Uterus (tissue), 4 donors: ENCODE results near the gene FBH1. TPM values are rescaled to one million over a fixed set of nuclear protein-coding genes. Genes with fewer than 3 reads are reported as not detected.

Source experiments
- DNase-seq, 2 donors: peaks; one replicate each; pipeline ENCODE4 v3.0.0-alpha.2; 2019 to 2020
- H3K27ac ChIP-seq, 2 donors: fragments of 200-600 bp; sonication (generic); 1 replicate in 1 of 2; 2 replicates in 1 of 2; pipeline ENCODE4 v1.5.1; 2016 to 2018
- H3K27me3 ChIP-seq, 2 donors: fragments of 200-600 bp; sonication (generic); one replicate each; pipeline ENCODE4 v1.5.1; 2018 to 2019; ENCODE audit warnings: control low read depth in 1 of 2
- H3K36me3 ChIP-seq, 2 donors: fragments of 200-600 bp; sonication (generic); one replicate each; pipeline ENCODE4 v1.5.1; 2019; ENCODE audit warnings: control low read depth in 1 of 2
- H3K4me1 ChIP-seq, 2 donors: fragments of 200-600 bp; sonication (generic); one replicate each; pipeline ENCODE4 v1.5.1; 2018 to 2019; ENCODE audit warnings: control low read depth in 1 of 2
- H3K4me3 ChIP-seq, 2 donors: fragments of 200-600 bp; sonication (generic); 1 replicate in 1 of 2; 2 replicates in 1 of 2; pipeline ENCODE4 v1.5.1; 2018 to 2019; ENCODE audit warnings: mild to moderate bottlenecking in 1 of 2
- H3K9me3 ChIP-seq, 2 donors: fragments of 200-600 bp; sonication (generic); one replicate each; pipeline ENCODE4 v1.5.1; 2019; ENCODE audit warnings: control low read depth in 1 of 2
- POLR2A ChIP-seq, 2 donors: fragments of 450-650 bp; IDR thresholded peaks; one replicate each; pipeline ENCODE4 v1.6.1; 2016; ENCODE audit warnings: antibody characterized with exemption in 2 of 2, mild to moderate bottlenecking in 1 of 2, moderate library complexity in 1 of 2
- intact Hi-C: fragments of 100-400 bp; cut with DNase I; formaldehyde crosslinking; loops from one replicate; pipeline ENCODE4 v1.15.1; 2023; ENCODE audit warnings: low total_unique reads
- total RNA-seq, 4 donors: library from RNA; depleted of rRNA in 3 of 4; stranded (reverse); fragments of >200 nt in 3 of 4; gene quantifications; one replicate each; pipeline versions ENCODE4 v1.1.0 to v1.2.4, GENCODE V29; 2014 to 2023
- TF ChIP-seq, protein P1 (sequence below), 4 experiments: fragments of 200-600 bp in 2 of 4; fragments of 450-650 bp in 2 of 4; sonication (generic) in 2 of 4; IDR thresholded peaks; one replicate each; pipeline ENCODE4 v1.5.1; 2016 to 2019; ENCODE audit warnings: antibody characterized with exemption in 4 of 4, mild to moderate bottlenecking in 2 of 4, moderate library complexity in 1 of 4
- donor health status: DM: yes; HTN: yes; CAD: no.

FBH1 gene
- total RNA-seq, 4 donors from 2014 or later, result 55.0 to 119 (median 85.8) TPM

DNA sequence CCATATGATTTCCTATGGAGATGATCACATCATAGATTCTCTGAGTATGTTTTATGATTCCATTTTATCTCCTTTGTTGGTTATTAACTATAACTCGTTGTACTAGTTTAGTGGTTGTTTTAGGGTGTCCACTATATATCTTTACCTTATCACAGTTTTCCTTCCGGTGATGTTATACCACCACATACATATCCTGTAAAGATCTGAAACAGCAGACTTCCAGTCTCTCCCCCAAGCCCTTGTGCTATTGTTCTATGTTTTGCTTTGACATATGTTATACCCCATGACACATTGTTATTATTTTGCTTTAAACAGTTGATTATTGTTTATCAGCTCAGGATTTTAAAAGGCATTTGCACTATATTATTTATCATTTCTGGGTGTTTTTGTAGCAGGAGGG lies 80.0 kb downstream of the FBH1 start:
- Histone ChIP-seq H3K4me1 (no peaks in the 10 kb centered on the region), H3K36me3 (no peaks in the 10 kb centered on the region), H3K9me3 (no peaks in the 10 kb centered on the region), H3K4me3 (no peak overlapping the region), H3K27ac (peak overlapping the region in 1 of 2 donors; percentile 72), H3K27me3 (no peaks in the 10 kb centered on the region)
- TF ChIP-seq, protein P1, sequence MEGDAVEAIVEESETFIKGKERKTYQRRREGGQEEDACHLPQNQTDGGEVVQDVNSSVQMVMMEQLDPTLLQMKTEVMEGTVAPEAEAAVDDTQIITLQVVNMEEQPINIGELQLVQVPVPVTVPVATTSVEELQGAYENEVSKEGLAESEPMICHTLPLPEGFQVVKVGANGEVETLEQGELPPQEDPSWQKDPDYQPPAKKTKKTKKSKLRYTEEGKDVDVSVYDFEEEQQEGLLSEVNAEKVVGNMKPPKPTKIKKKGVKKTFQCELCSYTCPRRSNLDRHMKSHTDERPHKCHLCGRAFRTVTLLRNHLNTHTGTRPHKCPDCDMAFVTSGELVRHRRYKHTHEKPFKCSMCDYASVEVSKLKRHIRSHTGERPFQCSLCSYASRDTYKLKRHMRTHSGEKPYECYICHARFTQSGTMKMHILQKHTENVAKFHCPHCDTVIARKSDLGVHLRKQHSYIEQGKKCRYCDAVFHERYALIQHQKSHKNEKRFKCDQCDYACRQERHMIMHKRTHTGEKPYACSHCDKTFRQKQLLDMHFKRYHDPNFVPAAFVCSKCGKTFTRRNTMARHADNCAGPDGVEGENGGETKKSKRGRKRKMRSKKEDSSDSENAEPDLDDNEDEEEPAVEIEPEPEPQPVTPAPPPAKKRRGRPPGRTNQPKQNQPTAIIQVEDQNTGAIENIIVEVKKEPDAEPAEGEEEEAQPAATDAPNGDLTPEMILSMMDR (IDR thresholded peaks at IDR 0.05), result no peak
- TF ChIP-seq POLR2A (IDR thresholded peaks at IDR 0.05), result no peak
- intact Hi-C loops, result no loop called here
- DNase-seq, result no peak

DNA sequence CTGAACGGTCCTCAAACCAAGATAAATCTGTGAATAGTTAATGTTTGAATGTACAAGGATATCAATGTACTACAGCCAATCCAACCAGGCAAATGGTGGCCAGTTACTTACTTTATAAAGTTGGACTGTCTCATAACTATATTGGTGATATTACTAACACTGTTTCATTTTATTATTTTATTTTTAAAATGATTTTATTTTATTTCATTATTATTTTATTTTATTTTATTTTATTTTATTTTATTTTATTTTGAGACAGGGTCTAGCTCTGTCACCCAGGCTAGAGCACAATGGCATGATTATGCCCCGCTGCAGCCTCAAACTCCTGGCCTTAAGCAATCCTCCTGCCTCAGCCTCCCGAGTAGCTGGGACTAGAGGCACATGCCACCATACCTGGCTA lies 80.5 kb downstream of the FBH1 start:
- intact Hi-C loops, result no loop called here
- TF ChIP-seq, protein P1 (IDR thresholded peaks at IDR 0.05), result no peak
- TF ChIP-seq POLR2A (IDR thresholded peaks at IDR 0.05), result no peak
- Histone ChIP-seq H3K9me3 (no peaks in the 10 kb centered on the region), H3K27me3 (no peaks in the 10 kb centered on the region), H3K36me3 (no peaks in the 10 kb centered on the region), H3K4me1 (no peaks in the 10 kb centered on the region), H3K4me3 (no peak overlapping the region), H3K27ac (peak overlapping the region; percentile 65 to 72)
- no peak for DNase-seq

DNA sequence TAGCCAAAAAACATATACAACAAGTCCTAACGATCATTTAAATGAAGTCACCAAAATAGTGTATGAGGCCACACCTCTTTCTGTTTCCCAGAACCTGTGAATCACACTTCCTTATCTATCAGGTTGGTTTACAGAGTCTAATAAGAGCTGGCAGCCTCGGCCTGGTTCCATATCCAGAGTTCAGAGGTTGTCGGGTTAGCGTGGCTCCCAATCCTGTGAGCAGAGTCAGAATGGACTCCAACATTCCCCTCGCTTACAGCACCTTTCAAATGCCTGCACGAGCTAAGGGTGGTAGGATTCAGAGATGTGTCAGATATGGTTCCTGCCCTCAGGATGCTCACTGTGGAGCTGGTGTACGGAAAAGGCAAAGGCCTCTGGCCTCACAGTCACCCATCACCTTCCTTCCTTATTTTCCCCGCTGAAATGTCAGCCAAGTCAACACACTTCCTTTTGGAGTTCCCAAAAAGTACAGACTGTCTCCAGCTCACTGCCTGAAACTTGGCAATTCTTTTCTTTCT lies 81.3 kb downstream of the FBH1 start:
- Histone ChIP-seq H3K4me1 (no peaks in the 10 kb centered on the region), H3K4me3 (no peak overlapping the region), H3K36me3 (no peaks in the 10 kb centered on the region), H3K9me3 (no peaks in the 10 kb centered on the region), H3K27me3 (no peaks in the 10 kb centered on the region), H3K27ac (peak overlapping the region; percentile 65 to 72)
- DNase-seq, result peak in 1 of 2 donors; percentile 45
- intact Hi-C loops, result no loop called here
- TF ChIP-seq, protein P1 (IDR thresholded peaks at IDR 0.05), result no peak
- no peak for TF ChIP-seq POLR2A (IDR thresholded peaks at IDR 0.05)

DNA sequence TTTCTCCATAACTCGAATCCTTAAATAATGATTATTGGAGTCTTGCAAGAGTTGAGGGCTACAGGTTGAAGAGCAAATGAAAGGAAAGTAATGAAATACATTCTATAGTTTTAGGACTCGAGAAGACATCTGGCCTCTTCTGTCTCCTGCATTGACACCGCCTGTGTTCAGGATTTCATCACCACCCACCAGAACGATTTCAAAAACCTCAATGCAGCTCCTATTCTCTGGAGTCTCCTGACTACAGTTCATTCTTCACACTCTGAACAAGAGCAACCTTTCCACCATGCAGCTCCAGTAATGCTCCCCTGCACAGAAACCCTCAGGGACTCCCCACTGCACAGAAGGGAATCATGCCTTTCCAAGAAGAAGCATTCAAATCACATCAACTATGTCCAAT lies 81.8 kb downstream of the FBH1 start:
- no peak overlapping the region for H3K4me3 ChIP-seq
- no peaks in the 10 kb centered on the region for H3K27me3 ChIP-seq
- intact Hi-C loops, result no loop called here
- no peak for TF ChIP-seq POLR2A (IDR thresholded peaks at IDR 0.05)
- TF ChIP-seq, protein P1 (IDR thresholded peaks at IDR 0.05), result no peak
- no peaks in the 10 kb centered on the region for H3K4me1 ChIP-seq
- peak overlapping the region; percentile 65 to 72 for H3K27ac ChIP-seq
- no peaks in the 10 kb centered on the region for H3K9me3 ChIP-seq
- no peaks in the 10 kb centered on the region for H3K36me3 ChIP-seq
- no peak for DNase-seq

DNA sequence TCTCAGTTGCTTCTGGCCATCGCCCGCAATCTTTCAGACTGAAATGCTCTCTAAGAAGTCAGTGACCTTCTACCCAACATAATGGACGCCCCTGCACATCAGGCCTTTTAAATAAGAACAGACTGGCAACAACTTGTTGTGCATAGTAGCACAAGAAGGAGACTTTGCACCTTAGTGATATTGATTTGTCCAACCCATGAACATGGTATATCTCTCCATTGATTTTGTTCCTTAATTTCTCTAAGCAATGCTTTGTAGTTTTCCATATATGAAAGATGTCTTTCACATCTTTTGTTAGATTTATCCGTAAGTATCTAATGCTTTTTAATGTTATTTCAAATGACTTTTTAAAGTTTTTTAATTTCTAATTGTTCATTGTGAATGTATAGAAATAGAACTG lies 83.0 kb downstream of the FBH1 start:
- no peaks in the 10 kb centered on the region for H3K4me1 ChIP-seq
- no peak for DNase-seq

More for the DNA sequence above, 83.0 kb downstream of the FBH1 start:
- intact Hi-C loops, result no loop called here
- Histone ChIP-seq H3K9me3 (no peaks in the 10 kb centered on the region), H3K27me3 (no peaks in the 10 kb centered on the region), H3K36me3 (no peaks in the 10 kb centered on the region), H3K27ac (peak overlapping the region; percentile 65 to 72), H3K4me3 (no peak overlapping the region)
- TF ChIP-seq, protein P1 (IDR thresholded peaks at IDR 0.05), result no peak
- TF ChIP-seq POLR2A (IDR thresholded peaks at IDR 0.05), result no peak
